Bone marrow (tissue), 2 donors: Measurements from ENCODE around the gene NFIX.
"Not testable (repeated sequence)": the region's sequence is repeated elsewhere in the genome, so short reads cannot be mapped to it uniquely, and the experiment has no call there.

Experiments
- DNase-seq, 2 donors: peaks; one replicate each; lab custom pipeline; 2025; lab: John Stamatoyannopoulos, UW

Gene NFIX

GRCh38 chr19:12957389-12957952 lies 37.8 kb upstream of the NFIX start:
- not testable (repeated sequence) for DNase-seq

- no peak for DNase-seq
Observed at GRCh38 chr19:12959481-12959880, 35.8 kb upstream of the NFIX start.

- DNase-seq, result peak; percentile 51 to 56
Observed at GRCh38 chr19:12965017-12965811, 30.1 kb upstream of the NFIX start.

- no peak for DNase-seq
Observed at GRCh38 chr19:12965812-12966135, 29.5 kb upstream of the NFIX start.

GRCh38 chr19:12967907-12968306 lies 27.4 kb upstream of the NFIX start:
- no peak for DNase-seq

GRCh38 chr19:12969292-12969988 lies 25.8 kb upstream of the NFIX start, which contains the start of gene DAND5:
Gene DAND5, plus strand, starts transcription at chr19:12969576. Its CDS starts 85 bp downstream, at chr19:12969661.
- no peak for DNase-seq

GRCh38 chr19:12970070-12970820 lies 25.0 kb upstream of the NFIX start:
- no peak for DNase-seq

GRCh38 chr19:12973236-12973635 lies 22.0 kb upstream of the NFIX start:
- DNase-seq, result no peak

GRCh38 chr19:12974301-12975220 lies 20.7 kb upstream of the NFIX start:
- no peak for DNase-seq

- DNase-seq, result no peak
Observed at GRCh38 chr19:12975221-12975741, 20.0 kb upstream of the NFIX start.

- not testable (repeated sequence) for DNase-seq
Observed at GRCh38 chr19:12976109-12976508, 19.2 kb upstream of the NFIX start.

GRCh38 chr19:12979974-12980373 lies 15.3 kb upstream of the NFIX start:
- no peak for DNase-seq

- no peak for DNase-seq
Observed at GRCh38 chr19:12982648-12983047, 12.6 kb upstream of the NFIX start.

- no peak for DNase-seq
Observed at GRCh38 chr19:12983091-12983490, 12.2 kb upstream of the NFIX start.

GRCh38 chr19:12983542-12984142 lies 11.6 kb upstream of the NFIX start:
- DNase-seq, result peak; percentile 67 to 69

GRCh38 chr19:12984143-12984627 lies 11.1 kb upstream of the NFIX start:
- no peak for DNase-seq

GRCh38 chr19:12984683-12985048 lies 10.6 kb upstream of the NFIX start:
- DNase-seq, result no peak

- no peak for DNase-seq
Observed at GRCh38 chr19:12985049-12985776, 10.1 kb upstream of the NFIX start.

GRCh38 chr19:12986726-12987125 lies 8.5 kb upstream of the NFIX start:
- no peak for DNase-seq

GRCh38 chr19:12987190-12987589 lies 8.1 kb upstream of the NFIX start:
- no peak for DNase-seq
